CD8-positive, alpha-beta memory T cell (primary cell): ENCODE results near the gene TMUB1. TPM values are rescaled to one million over a fixed set of nuclear protein-coding genes. Genes with fewer than 3 reads are reported as not detected.

Experiments used
- CTCF ChIA-PET: fragments of 350-600 bp; sonication (Branson Sonifier 250); formaldehyde crosslinking; loops from one replicate; lab custom pipeline; 2021; ENCODE audit warnings: antibody characterized with exemption; lab: Charles Lee
- POLR2A ChIA-PET: fragments of 350-600 bp; sonication (Branson Sonifier 250); formaldehyde crosslinking; loops from one replicate; lab custom pipeline; 2021; ENCODE audit warnings: antibody characterized with exemption; lab: Charles Lee
- DNase-seq, 5 donors: peaks; one replicate each; pipeline versions ENCODE4 v3.0.0 to v3.0.0-alpha.2; 2020 to 2022; ENCODE audit warnings: mixed read lengths in 1 of 5
- H3K27ac ChIP-seq: one replicate; pipeline ENCODE4 v1.7.0; 2013; ENCODE audit warnings: low read depth, mild to moderate bottlenecking, low read length, moderate library complexity
- H3K27me3 ChIP-seq: 2 replicates; pipeline ENCODE4 v1.7.0; 2013; ENCODE audit warnings: low read length, mild to moderate bottlenecking; ENCODE audit not compliant: insufficient read depth, poor library complexity, severe bottlenecking
- H3K36me3 ChIP-seq: 2 replicates; pipeline ENCODE4 v1.7.0; 2013; ENCODE audit warnings: mild to moderate bottlenecking, low read length, moderate library complexity; ENCODE audit not compliant: insufficient read depth
- H3K4me1 ChIP-seq: 2 replicates; pipeline ENCODE4 v1.7.0; 2013; ENCODE audit warnings: mild to moderate bottlenecking, low read length, moderate library complexity; ENCODE audit not compliant: insufficient read depth
- H3K4me3 ChIP-seq: 2 replicates; pipeline ENCODE4 v1.7.0; 2013; ENCODE audit warnings: mild to moderate bottlenecking, low read length
- H3K9me3 ChIP-seq: 2 replicates; pipeline ENCODE4 v1.7.0; 2013; ENCODE audit warnings: mild to moderate bottlenecking, low read length
- H3K27ac Mint-ChIP-seq, 8 donors: one replicate each; pipeline ENCODE4 v1.8.0; 2020 to 2021; ENCODE audit warnings: mixed read lengths in 8 of 8, mild to moderate bottlenecking in 6 of 8, inconsistent platforms in 3 of 8, moderate library complexity in 3 of 8
- H3K27me3 Mint-ChIP-seq, 2 donors: one replicate each; pipeline ENCODE4 v1.8.0; 2020 to 2021; ENCODE audit warnings: mixed read lengths in 2 of 2, mild to moderate bottlenecking in 1 of 2, moderate library complexity in 1 of 2
- H3K36me3 Mint-ChIP-seq, 3 donors: one replicate each; pipeline ENCODE4 v1.8.0; 2020 to 2021; ENCODE audit warnings: mixed read lengths in 3 of 3, inconsistent platforms in 1 of 3, mild to moderate bottlenecking in 1 of 3
- H3K4me1 Mint-ChIP-seq, 3 donors: one replicate each; pipeline ENCODE4 v1.8.0; 2020 to 2021; ENCODE audit warnings: mixed read lengths in 3 of 3, inconsistent platforms in 1 of 3, mild to moderate bottlenecking in 1 of 3
- H3K4me3 Mint-ChIP-seq, 7 donors: one replicate each; pipeline ENCODE4 v1.8.0; 2020 to 2021; ENCODE audit warnings: mixed read lengths in 7 of 7, mild to moderate bottlenecking in 6 of 7, moderate library complexity in 4 of 7, inconsistent platforms in 2 of 7
- H3K9me3 Mint-ChIP-seq, 5 donors: one replicate each; pipeline ENCODE4 v1.8.0; 2020 to 2022; ENCODE audit warnings: mixed read lengths in 5 of 5, mild to moderate bottlenecking in 3 of 5, moderate library complexity in 2 of 5, inconsistent platforms in 1 of 5
- polyA plus RNA-seq: library from polyadenylated mRNA; unstranded; fragments of 300-500 nt; fragmentation: Illumina TruSeq; gene quantifications from one replicate; pipeline ENCODE4 v1.2.3, GENCODE V29; 2021
- total RNA-seq, 2 experiments: library from RNA; stranded (reverse); gene quantifications; one replicate each; pipeline ENCODE4 v1.2.3, GENCODE V29; 2021

Gene TMUB1
- total and polyA plus RNA-seq, 3 experiments from 2014 or later, result 69.7 to 83.5 (median 81.7) TPM

DNA sequence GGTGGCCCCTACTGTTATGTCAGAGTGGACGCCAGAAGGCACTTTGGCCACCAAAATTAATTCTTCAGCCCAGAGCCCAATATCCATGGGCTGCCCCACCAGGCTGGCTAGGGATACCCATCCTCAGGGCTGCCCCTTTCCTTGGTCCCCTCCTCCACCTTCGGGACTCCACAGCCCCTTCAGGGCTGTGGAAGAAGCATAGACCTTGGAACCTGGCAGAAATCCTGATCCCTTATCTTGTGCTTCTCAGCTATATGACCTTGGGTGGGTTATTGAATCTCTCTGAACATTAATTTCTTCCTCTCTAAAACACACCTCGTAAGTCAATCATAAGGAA lies 499 bp upstream of the TMUB1 start:
- DNase-seq, result no peak
- Histone ChIP-seq H3K4me1 (peaks cover 63% of the 10 kb centered on the region), H3K9me3 (no peaks in the 10 kb centered on the region), H3K36me3 (no peaks in the 10 kb centered on the region), H3K27me3 (no peaks in the 10 kb centered on the region), H3K4me3 (peak overlapping the region; percentile 71), H3K27ac (peak overlapping the region; percentile 89)
- Mint-ChIP-seq H3K27me3 (peaks cover 0 to 14% of the 10 kb centered on the region in 2 donors), H3K4me1 (peaks cover 33 to 71% (median 41%) of the 10 kb centered on the region in 3 donors), H3K9me3 (no peaks in the 10 kb centered on the region), H3K27ac (peak overlapping the region; percentile 67 to 96 (median 86)), H3K4me3 (peak overlapping the region; percentile 76 to 98 (median 86)), H3K36me3 (peaks cover 0 to 20% (median 0%) of the 10 kb centered on the region in 3 donors)
- ChIA-PET POLR2A (interaction anchor here (1.7 to 2.0 kb wide), 2 partner anchors 17 to 25 kb away, joined by 3 to 7 read pairs; no protein-coding TSS in a partner anchor), CTCF (interaction anchor here (0.8 to 2.4 kb wide), 5 partner anchors 10 to 79 kb away, joined by 3 to 11 read pairs (median 3); partner anchors contain the start of gene ABCB8)

DNA sequence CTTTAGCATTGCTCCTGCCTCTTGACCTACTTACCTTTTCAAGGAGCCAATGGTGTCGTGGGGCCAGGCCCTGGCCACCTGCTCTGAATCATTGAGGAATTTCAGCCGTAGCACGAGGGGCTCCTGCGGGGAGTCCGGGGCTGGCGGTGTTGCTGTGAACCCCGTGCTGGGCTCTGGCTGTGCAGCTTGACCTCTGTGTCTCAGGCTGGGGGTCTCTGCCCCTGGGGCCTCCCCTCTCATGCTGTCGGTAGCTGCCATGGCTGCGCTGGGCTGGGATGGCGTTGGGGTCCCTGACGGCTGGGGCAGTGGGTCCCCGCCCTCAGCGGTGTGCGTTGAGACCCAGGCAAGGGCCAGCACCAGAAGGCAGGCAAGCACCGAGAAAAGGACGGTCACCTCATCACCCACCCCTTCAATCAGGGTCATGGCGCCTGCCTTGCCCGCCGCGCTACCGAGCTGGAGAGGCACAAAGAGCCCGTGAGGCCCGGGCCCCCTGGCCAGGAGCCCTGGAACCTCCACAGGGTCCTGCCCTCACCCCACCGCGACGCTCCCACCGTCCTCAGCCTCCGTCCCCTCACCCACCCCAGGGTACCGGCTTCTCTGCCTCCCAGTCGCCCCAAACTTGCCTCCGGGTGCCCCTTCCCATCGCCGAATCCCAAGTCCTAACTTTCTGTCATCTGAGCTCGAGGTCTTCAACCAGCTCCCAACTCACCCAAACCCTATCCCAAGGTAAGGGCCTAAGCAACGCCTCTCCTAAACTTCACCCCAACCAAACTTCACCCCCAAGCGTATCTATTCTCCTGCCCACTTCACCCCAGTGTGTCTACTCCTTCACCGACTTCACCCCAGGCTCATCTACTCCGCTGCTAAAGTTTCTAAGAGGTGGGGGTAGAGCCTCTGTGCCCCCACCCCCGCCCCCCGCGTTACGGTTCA lies 887 bp downstream of the TMUB1 start:
- peak overlapping the region; percentile 71 to 98 (median 96) for H3K27ac Mint-ChIP-seq
- H3K4me1 Mint-ChIP-seq, result peaks cover 33 to 69% (median 41%) of the 10 kb centered on the region in 3 donors
- H3K27ac ChIP-seq, result peak overlapping the region; percentile 89
- ChIA-PET CTCF (interaction anchor here (0.9 to 2.3 kb wide), 4 partner anchors 27 to 119 kb away, joined by 3 to 9 read pairs (median 4); partner anchors contain the start of gene ABCB8), POLR2A (interaction anchor here (1.5 to 2.0 kb wide), 3 partner anchors 15 to 54 kb away, joined by 3 to 7 read pairs (median 5); partner anchors contain the start of gene ABCB8)
- H3K4me1 ChIP-seq, result peaks cover 51% of the 10 kb centered on the region
- peaks cover 0 to 8% of the 10 kb centered on the region in 2 donors for H3K27me3 Mint-ChIP-seq
- H3K4me3 ChIP-seq, result peak overlapping the region; percentile 71
- DNase-seq, result no peak
- no peaks in the 10 kb centered on the region for H3K9me3 ChIP-seq
- H3K4me3 Mint-ChIP-seq, result peak overlapping the region; percentile 82 to 98 (median 88)
- H3K36me3 Mint-ChIP-seq, result peaks cover 0 to 27% (median 0%) of the 10 kb centered on the region in 3 donors
- H3K36me3 ChIP-seq, result no peaks in the 10 kb centered on the region
- H3K27me3 ChIP-seq, result no peaks in the 10 kb centered on the region
- no peaks in the 10 kb centered on the region for H3K9me3 Mint-ChIP-seq

GRCh38 chr7:151081170-151082101 lies 1.9 kb downstream of the TMUB1 start:
- Histone ChIP-seq H3K27me3 (no peaks in the 10 kb centered on the region), H3K36me3 (no peaks in the 10 kb centered on the region), H3K4me3 (peak overlapping the region; percentile 92), H3K9me3 (no peaks in the 10 kb centered on the region), H3K27ac (peak overlapping the region; percentile 89), H3K4me1 (peaks cover 51% of the 10 kb centered on the region)
- ChIA-PET POLR2A (interaction anchor here (0.6 to 1.4 kb wide), 6 partner anchors 9 to 68 kb away, joined by 3 to 10 read pairs (median 3); partner anchors contain the start of gene CDK5), CTCF (interaction anchor here (0.9 to 1.4 kb wide), 4 partner anchors 9 to 30 kb away, joined by 3 to 7 read pairs (median 4); no protein-coding TSS in a partner anchor)
- H3K4me1 Mint-ChIP-seq, result peaks cover 32 to 69% (median 41%) of the 10 kb centered on the region in 3 donors
- peaks cover 0 to 28% (median 0%) of the 10 kb centered on the region in 3 donors for H3K36me3 Mint-ChIP-seq
- peaks cover 0 to 8% of the 10 kb centered on the region in 2 donors for H3K27me3 Mint-ChIP-seq
- peak overlapping the region; percentile 35 to 93 (median 72) for H3K27ac Mint-ChIP-seq
- H3K9me3 Mint-ChIP-seq, result no peaks in the 10 kb centered on the region
- peak overlapping the region; percentile 55 to 98 (median 87) for H3K4me3 Mint-ChIP-seq
- no peak for DNase-seq

- Mint-ChIP-seq H3K9me3 (no peaks in the 10 kb centered on the region), H3K27me3 (peaks cover 0 to 8% of the 10 kb centered on the region in 2 donors), H3K4me3 (peak within 1 kb of the TSS; percentile 83 to 96 (median 87)), H3K27ac (peak within 1 kb of the TSS; percentile 81 to 97 (median 92)), H3K36me3 (peaks cover 0 to 33% (median 0%) of the 10 kb centered on the region in 3 donors), H3K4me1 (peaks cover 29 to 66% (median 40%) of the 10 kb centered on the region in 3 donors)
- peak within 1 kb of the TSS; percentile 89 for H3K27ac ChIP-seq
- DNase-seq, result peak; percentile 83 to 93 (median 89)
- H3K4me1 ChIP-seq, result peaks cover 48% of the 10 kb centered on the region
- no peaks in the 10 kb centered on the region for H3K27me3 ChIP-seq
- H3K9me3 ChIP-seq, result no peaks in the 10 kb centered on the region
- peak within 1 kb of the TSS; percentile 92 for H3K4me3 ChIP-seq
- H3K36me3 ChIP-seq, result no peaks in the 10 kb centered on the region
- POLR2A ChIA-PET, result interaction anchor here (0.6 to 1.4 kb wide), 8 partner anchors 9 to 67 kb away, joined by 3 to 10 read pairs (median 3); partner anchors contain the start of gene CDK5
- CTCF ChIA-PET, result interaction anchor here (0.9 to 1.4 kb wide), 5 partner anchors 10 to 30 kb away, joined by 3 to 7 read pairs (median 3); no protein-coding TSS in a partner anchor
Observed at GRCh38 chr7:151080522-151081169, 2.6 kb downstream of the TMUB1 start, which contains the start of gene FASTK. Gene FASTK (minus strand): TSS chr7:151080809. CDS start chr7:151080766, 43 bp downstream.

DNA sequence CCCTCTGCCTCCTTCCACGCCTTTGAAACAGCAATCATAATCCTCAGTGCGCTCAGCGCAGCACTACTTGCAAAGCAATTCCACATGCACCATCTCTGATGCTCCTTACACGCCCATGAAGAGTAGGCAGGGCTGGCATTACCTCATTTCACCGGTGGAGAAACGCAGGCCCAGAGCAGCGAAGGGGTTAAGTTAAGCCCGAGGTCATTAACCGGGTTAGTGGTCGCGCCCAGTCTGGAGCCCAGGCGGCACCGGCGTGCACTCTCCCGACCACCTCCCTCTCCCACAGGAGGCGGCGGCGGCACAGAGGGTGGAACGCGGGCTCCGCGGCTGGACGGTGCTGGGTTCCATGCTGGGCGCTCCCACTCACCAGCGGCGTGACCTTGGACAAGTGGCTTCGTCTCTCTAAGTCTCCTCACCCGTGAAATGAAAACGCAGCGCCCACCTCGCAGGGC lies 3.2 kb downstream of the TMUB1 start:
- DNase-seq, result peak in 1 of 5 donors; percentile 47
- H3K4me3 ChIP-seq, result peak overlapping the region; percentile 92
- H3K27me3 ChIP-seq, result no peaks in the 10 kb centered on the region
- POLR2A ChIA-PET, result interaction anchor here (0.6 to 1.4 kb wide), 6 partner anchors 8 to 66 kb away, joined by 3 to 10 read pairs (median 3); partner anchors contain the start of gene CDK5
- Mint-ChIP-seq H3K27ac (peak overlapping the region; percentile 54 to 93 (median 90)), H3K4me1 (peaks cover 24 to 60% (median 34%) of the 10 kb centered on the region in 3 donors), H3K4me3 (peak overlapping the region; percentile 83 to 96 (median 86)), H3K27me3 (peaks cover 0 to 6% of the 10 kb centered on the region in 2 donors), H3K36me3 (peaks cover 0 to 38% (median 0%) of the 10 kb centered on the region in 3 donors), H3K9me3 (no peaks in the 10 kb centered on the region)
- peak overlapping the region; percentile 89 for H3K27ac ChIP-seq
- no peaks in the 10 kb centered on the region for H3K36me3 ChIP-seq
- H3K9me3 ChIP-seq, result no peaks in the 10 kb centered on the region
- peaks cover 42% of the 10 kb centered on the region for H3K4me1 ChIP-seq
- CTCF ChIA-PET, result interaction anchor here (0.9 to 1.4 kb wide), 5 partner anchors 10 to 31 kb away, joined by 3 to 7 read pairs (median 3); no protein-coding TSS in a partner anchor

DNA sequence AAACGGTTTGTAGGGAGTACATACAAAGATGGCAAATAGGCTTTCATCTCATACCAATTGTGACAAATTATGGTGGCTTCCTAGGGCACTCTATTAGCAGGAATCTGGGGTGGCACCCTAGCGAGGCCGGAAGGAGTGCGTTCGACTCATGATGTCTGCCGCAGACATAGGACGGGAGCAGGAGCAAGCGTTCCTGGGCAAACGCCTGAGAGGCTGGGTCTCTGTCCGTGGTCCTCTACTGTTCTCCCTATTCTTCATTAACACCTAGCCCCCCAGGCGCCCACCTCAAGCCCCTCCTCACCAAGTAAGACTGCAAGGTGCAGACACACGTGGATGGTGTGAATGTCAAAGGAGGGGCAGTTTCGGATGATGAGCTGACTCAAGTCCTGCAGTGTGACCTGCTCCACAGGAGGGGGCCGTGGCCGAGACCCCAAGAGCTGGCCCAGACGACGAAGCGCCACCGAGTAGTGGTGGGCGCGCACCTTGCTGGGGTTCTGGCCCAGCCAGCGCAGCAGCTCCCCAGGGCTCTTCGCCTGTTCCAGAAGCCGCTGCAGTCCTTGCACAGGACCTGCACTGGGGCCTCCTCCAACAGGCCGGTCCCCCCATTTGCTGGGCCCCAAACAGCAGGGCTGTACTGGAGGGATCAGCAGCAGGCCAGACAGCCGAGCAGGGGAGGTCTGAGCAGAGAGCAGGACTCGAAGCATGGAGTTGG lies 3.9 kb downstream of the TMUB1 start:
- peak in 1 of 5 donors; percentile 49 for DNase-seq
- no peaks in the 10 kb centered on the region for H3K27me3 ChIP-seq
- Mint-ChIP-seq H3K27me3 (peaks cover 0 to 2% of the 10 kb centered on the region in 2 donors), H3K4me1 (peaks cover 20 to 54% (median 28%) of the 10 kb centered on the region in 3 donors), H3K4me3 (peak overlapping the region; percentile 83 to 96 (median 86)), H3K27ac (peak overlapping the region; percentile 64 to 93 (median 88)), H3K9me3 (no peaks in the 10 kb centered on the region), H3K36me3 (peaks cover 0 to 44% (median 0%) of the 10 kb centered on the region in 3 donors)
- no peaks in the 10 kb centered on the region for H3K36me3 ChIP-seq
- H3K4me1 ChIP-seq, result peaks cover 39% of the 10 kb centered on the region
- H3K27ac ChIP-seq, result peak overlapping the region; percentile 89
- no peaks in the 10 kb centered on the region for H3K9me3 ChIP-seq
- H3K4me3 ChIP-seq, result peak overlapping the region; percentile 92
- POLR2A ChIA-PET, result no interaction called here
- CTCF ChIA-PET, result interaction anchor here (1.2 kb wide), 1 partner anchor 61 kb away, joined by 4 read pairs; no protein-coding TSS in a partner anchor
